ENCODE data around the gene USP24.

Gene USP24

GRCh38 chr1:55170426-55170825, 44.7 kb downstream of the USP24 start:
- TF ChIP-seq SPI1 (IDR thresholded peaks at IDR 0.05; ENCODE audit: low read depth, low read length), result no peak
- TF ChIP-seq POU2F2 (IDR thresholded peaks at IDR 0.05; ENCODE audit: low read depth, low read length), result no peak
- FAIRE-seq, result no peak
- no peak for DNase-seq (ENCODE audit: insufficient read length, low spot score)

- TF ChIP-seq POLR2A (IDR thresholded peaks at IDR 0.05; ENCODE audit: low read depth, low read length) (no peak), SPI1 (IDR thresholded peaks at IDR 0.05; ENCODE audit: low read depth, low read length) (no peak), PAX5 (IDR thresholded peaks at IDR 0.05; ENCODE audit: insufficient read depth, low read length, severe bottlenecking) (no peak), POU2F2 (IDR thresholded peaks at IDR 0.05; ENCODE audit: low read depth, low read length) (no peak), POLR2AphosphoS5 (IDR thresholded peaks at IDR 0.05; ENCODE audit: low read depth, low read length) (no peak), TAF1 (IDR thresholded peaks at IDR 0.05; ENCODE audit: low read depth, low read length) (no peak)
- DNase-seq (ENCODE audit: insufficient read length, low spot score), result no peak
- no peak for FAIRE-seq
Observed at GRCh38 chr1:55169126-55169525, 46.0 kb downstream of the USP24 start.

GRCh38 chr1:55168353-55168752, 46.8 kb downstream of the USP24 start:
- DNase-seq (ENCODE audit: insufficient read length, low spot score), result no peak
- FAIRE-seq, result no peak
- TF ChIP-seq POLR2A (IDR thresholded peaks at IDR 0.05; ENCODE audit: low read depth, low read length) (no peak), SPI1 (IDR thresholded peaks at IDR 0.05; ENCODE audit: low read depth, low read length) (no peak), PAX5 (IDR thresholded peaks at IDR 0.05; ENCODE audit: insufficient read depth, low read length, severe bottlenecking) (no peak), POLR2AphosphoS5 (IDR thresholded peaks at IDR 0.05; ENCODE audit: low read depth, low read length) (no peak), POU2F2 (IDR thresholded peaks at IDR 0.05; ENCODE audit: low read depth, low read length) (no peak), TAF1 (IDR thresholded peaks at IDR 0.05; ENCODE audit: low read depth, low read length) (no peak)

GRCh38 chr1:55167224-55167871, 47.8 kb downstream of the USP24 start:
- FAIRE-seq, result no peak
- no peak for TF ChIP-seq TAF1 (IDR thresholded peaks at IDR 0.05; ENCODE audit: low read depth, low read length)
- TF ChIP-seq POU2F2 (IDR thresholded peaks at IDR 0.05; ENCODE audit: low read depth, low read length), result no peak
- no peak for TF ChIP-seq SPI1 (IDR thresholded peaks at IDR 0.05; ENCODE audit: low read depth, low read length)
- TF ChIP-seq POLR2A (IDR thresholded peaks at IDR 0.05; ENCODE audit: low read depth, low read length), result no peak
- TF ChIP-seq PAX5 (IDR thresholded peaks at IDR 0.05; ENCODE audit: insufficient read depth, low read length, severe bottlenecking), result no peak
- TF ChIP-seq POLR2AphosphoS5 (IDR thresholded peaks at IDR 0.05; ENCODE audit: low read depth, low read length), result no peak
- DNase-seq (ENCODE audit: insufficient read length, low spot score), result no peak

- FAIRE-seq, result no peak
Observed at GRCh38 chr1:55164906-55165305, 50.3 kb downstream of the USP24 start.

GRCh38 chr1:55159571-55159970, 55.6 kb downstream of the USP24 start:
- FAIRE-seq (no peak), DNase-seq (ENCODE audit: insufficient read length, low spot score) (no peak)
- TF ChIP-seq POLR2A (IDR thresholded peaks at IDR 0.05; ENCODE audit: low read depth, low read length) (no peak), POU2F2 (IDR thresholded peaks at IDR 0.05; ENCODE audit: low read depth, low read length) (no peak), PAX5 (IDR thresholded peaks at IDR 0.05; ENCODE audit: insufficient read depth, low read length, severe bottlenecking) (no peak), TAF1 (IDR thresholded peaks at IDR 0.05; ENCODE audit: low read depth, low read length) (no peak), POLR2AphosphoS5 (IDR thresholded peaks at IDR 0.05; ENCODE audit: low read depth, low read length) (no peak), SPI1 (IDR thresholded peaks at IDR 0.05; ENCODE audit: low read depth, low read length) (no peak)

More at GRCh38 chr1:55164906-55165305, 50.3 kb downstream of the USP24 start:
- TF ChIP-seq SPI1 (IDR thresholded peaks at IDR 0.05; ENCODE audit: low read depth, low read length), result no peak
- no peak for TF ChIP-seq TAF1 (IDR thresholded peaks at IDR 0.05; ENCODE audit: low read depth, low read length)
- TF ChIP-seq PAX5 (IDR thresholded peaks at IDR 0.05; ENCODE audit: insufficient read depth, low read length, severe bottlenecking), result no peak
- TF ChIP-seq POU2F2 (IDR thresholded peaks at IDR 0.05; ENCODE audit: low read depth, low read length), result no peak
- no peak for TF ChIP-seq POLR2AphosphoS5 (IDR thresholded peaks at IDR 0.05; ENCODE audit: low read depth, low read length)
- no peak for TF ChIP-seq POLR2A (IDR thresholded peaks at IDR 0.05; ENCODE audit: low read depth, low read length)
- DNase-seq (ENCODE audit: insufficient read length, low spot score), result no peak

GRCh38 chr1:55156608-55157007, 58.6 kb downstream of the USP24 start:
- TF ChIP-seq PAX5 (IDR thresholded peaks at IDR 0.05; ENCODE audit: insufficient read depth, low read length, severe bottlenecking) (no peak), POU2F2 (IDR thresholded peaks at IDR 0.05; ENCODE audit: low read depth, low read length) (no peak), SPI1 (IDR thresholded peaks at IDR 0.05; ENCODE audit: low read depth, low read length) (no peak), POLR2AphosphoS5 (IDR thresholded peaks at IDR 0.05; ENCODE audit: low read depth, low read length) (no peak), TAF1 (IDR thresholded peaks at IDR 0.05; ENCODE audit: low read depth, low read length) (no peak), POLR2A (IDR thresholded peaks at IDR 0.05; ENCODE audit: low read depth, low read length) (no peak)
- DNase-seq (ENCODE audit: insufficient read length, low spot score) (no peak), FAIRE-seq (no peak)

- TF ChIP-seq POLR2A (IDR thresholded peaks at IDR 0.05; ENCODE audit: low read depth, low read length) (no peak), PAX5 (IDR thresholded peaks at IDR 0.05; ENCODE audit: insufficient read depth, low read length, severe bottlenecking) (no peak), SPI1 (IDR thresholded peaks at IDR 0.05; ENCODE audit: low read depth, low read length) (no peak), POLR2AphosphoS5 (IDR thresholded peaks at IDR 0.05; ENCODE audit: low read depth, low read length) (no peak), POU2F2 (IDR thresholded peaks at IDR 0.05; ENCODE audit: low read depth, low read length) (no peak), TAF1 (IDR thresholded peaks at IDR 0.05; ENCODE audit: low read depth, low read length) (no peak)
- FAIRE-seq, result peak; percentile 74
- DNase-seq (ENCODE audit: insufficient read length, low spot score), result no peak
Observed at GRCh38 chr1:55156093-55156492, 59.1 kb downstream of the USP24 start.

GRCh38 chr1:55155522-55155921, 59.6 kb downstream of the USP24 start:
- no peak for FAIRE-seq
- no peak for DNase-seq (ENCODE audit: insufficient read length, low spot score)
- TF ChIP-seq POLR2A (IDR thresholded peaks at IDR 0.05; ENCODE audit: low read depth, low read length) (no peak), TAF1 (IDR thresholded peaks at IDR 0.05; ENCODE audit: low read depth, low read length) (no peak), PAX5 (IDR thresholded peaks at IDR 0.05; ENCODE audit: insufficient read depth, low read length, severe bottlenecking) (no peak), POLR2AphosphoS5 (IDR thresholded peaks at IDR 0.05; ENCODE audit: low read depth, low read length) (no peak), SPI1 (IDR thresholded peaks at IDR 0.05; ENCODE audit: low read depth, low read length) (no peak), POU2F2 (IDR thresholded peaks at IDR 0.05; ENCODE audit: low read depth, low read length) (no peak)

GRCh38 chr1:55154616-55155015, 60.5 kb downstream of the USP24 start:
- DNase-seq (ENCODE audit: insufficient read length, low spot score) (no peak), FAIRE-seq (no peak)
- no peak for TF ChIP-seq SPI1 (IDR thresholded peaks at IDR 0.05; ENCODE audit: low read depth, low read length)
- no peak for TF ChIP-seq POLR2AphosphoS5 (IDR thresholded peaks at IDR 0.05; ENCODE audit: low read depth, low read length)
- no peak for TF ChIP-seq TAF1 (IDR thresholded peaks at IDR 0.05; ENCODE audit: low read depth, low read length)
- no peak for TF ChIP-seq POLR2A (IDR thresholded peaks at IDR 0.05; ENCODE audit: low read depth, low read length)
- no peak for TF ChIP-seq POU2F2 (IDR thresholded peaks at IDR 0.05; ENCODE audit: low read depth, low read length)
- no peak for TF ChIP-seq PAX5 (IDR thresholded peaks at IDR 0.05; ENCODE audit: insufficient read depth, low read length, severe bottlenecking)
